ENCODE measurements around the gene HGF.

Gene HGF

GRCh38 chr7:81657551-81657950 is 112.3 kb downstream of the HGF start:
- DNase-seq (ENCODE audit: low spot score): no peak
- Histone ChIP-seq H3K27ac (no peak overlapping the region), H3K4me3 (no peak overlapping the region)
- no peak for TF ChIP-seq CTCF (IDR thresholded peaks at IDR 0.05)

- no peak for TF ChIP-seq CTCF (IDR thresholded peaks at IDR 0.05)
- no peak overlapping the region for H3K4me3 ChIP-seq
- no peak overlapping the region for H3K27ac ChIP-seq
- no peak for DNase-seq (ENCODE audit: low spot score)
These were observed 114.6 kb downstream of the HGF start for GRCh38 chr7:81655271-81655670.

GRCh38 chr7:81652225-81652624 is 117.6 kb downstream of the HGF start:
- Histone ChIP-seq H3K27ac (no peak overlapping the region), H3K4me3 (no peak overlapping the region)
- TF ChIP-seq CTCF (IDR thresholded peaks at IDR 0.05): no peak
- no peak for DNase-seq (ENCODE audit: low spot score)
